Activated T-helper 1 cell treated with anti-CD3 and anti-CD28 coated beads, Interleukin-12 subunit alpha, Interleukin-12 subunit beta, Interleukin-2, Interleukin-4 antibody, amounts not matched to agents 30 ng/mL and 10 ng/mL and 1 ng/mL, durations not matched to agents 14 hours and 24 hours and 36 hours (primary cell): ENCODE measurements around the gene PRR19. TPM values are rescaled to one million over a fixed set of nuclear protein-coding genes. Genes with fewer than 3 reads are reported as not detected.
"Not testable (repeated sequence)": the region's sequence is repeated elsewhere in the genome, so short reads cannot be mapped to it uniquely, and the experiment has no call there.

Experiments used
- DNase-seq: peaks from one replicate; pipeline ENCODE4 v3.0.0; 2021; ENCODE audit warnings: low spot score
- H3K27ac Mint-ChIP-seq: one replicate; pipeline ENCODE4 v1.8.0; 2021; ENCODE audit warnings: mild to moderate bottlenecking, mixed read lengths
- H3K27me3 Mint-ChIP-seq: one replicate; pipeline ENCODE4 v1.8.0; 2022; ENCODE audit warnings: mild to moderate bottlenecking, moderate library complexity, mixed read lengths; ENCODE audit not compliant: insufficient read depth
- H3K36me3 Mint-ChIP-seq: one replicate; pipeline ENCODE4 v1.8.0; 2021; ENCODE audit warnings: low read depth, mixed read lengths
- H3K4me1 Mint-ChIP-seq: one replicate; pipeline ENCODE4 v1.8.0; 2021; ENCODE audit warnings: low read depth, mixed read lengths
- H3K4me3 Mint-ChIP-seq: one replicate; pipeline ENCODE4 v1.8.0; 2021; ENCODE audit warnings: mild to moderate bottlenecking, moderate library complexity, mixed read lengths
- H3K9me3 Mint-ChIP-seq: one replicate; pipeline ENCODE4 v1.8.0; 2021; ENCODE audit warnings: mixed read lengths
- intact Hi-C: fragments of 100-400 bp; cut with micrococcal nuclease; formaldehyde crosslinking; loops from one replicate; pipeline ENCODE4 v1.15.1; 2024
- total RNA-seq: library from RNA; stranded (reverse); gene quantifications from 2 replicates; pipeline ENCODE4 v1.2.3, GENCODE V29; 2022

Gene PRR19
- total RNA-seq, 1 donor from 2014 or later, result 1.4 TPM

DNA sequence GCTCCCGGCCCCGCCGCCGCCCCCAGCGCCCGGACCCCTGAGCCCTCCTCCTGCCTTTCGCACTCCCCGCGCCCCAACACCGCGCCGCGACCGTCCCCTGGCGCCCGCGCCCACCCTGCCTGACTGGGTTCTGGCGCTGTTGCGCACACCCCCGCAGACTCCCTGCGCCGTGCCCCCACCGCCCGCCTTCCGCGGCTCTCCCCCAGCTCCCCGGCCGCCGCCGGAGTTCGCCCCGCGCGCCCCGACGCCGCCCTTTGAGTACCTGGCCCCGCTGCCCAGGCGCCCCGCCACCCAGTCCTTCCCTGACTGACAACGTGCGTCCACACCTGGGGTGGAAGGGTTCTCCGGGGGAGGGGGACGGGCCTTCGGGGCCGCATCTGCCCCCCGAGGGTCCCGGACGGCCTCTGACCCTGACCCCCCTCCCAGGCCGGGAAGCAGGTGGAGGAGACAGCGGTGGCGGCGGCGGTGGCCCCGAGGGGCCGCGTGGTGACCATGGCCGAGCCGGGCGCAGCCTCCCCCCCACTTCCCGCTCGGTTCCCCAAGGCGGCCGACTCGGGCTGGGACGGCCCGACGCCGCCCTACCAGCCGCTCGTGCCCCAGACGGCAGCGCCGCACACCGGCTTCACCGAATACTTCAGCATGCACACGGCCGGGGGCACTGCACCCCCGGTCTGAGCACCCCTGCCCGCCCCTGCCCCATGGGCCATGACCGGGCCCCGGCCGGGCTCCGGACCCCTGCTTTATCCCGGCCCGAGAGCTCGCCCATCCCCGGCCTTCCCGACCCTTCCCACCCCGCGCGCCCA, 22.1 kb downstream of the PRR19 start:
- peaks cover 5% of the 10 kb centered on the region for H3K36me3 Mint-ChIP-seq
- no peak overlapping the region for H3K4me3 Mint-ChIP-seq
- H3K27me3 Mint-ChIP-seq, result peaks cover 33% of the 10 kb centered on the region
- no peak for DNase-seq
- intact Hi-C loops, result no loop called here
- peaks cover 15% of the 10 kb centered on the region for H3K4me1 Mint-ChIP-seq
- H3K27ac Mint-ChIP-seq, result no peak overlapping the region
- no peaks in the 10 kb centered on the region for H3K9me3 Mint-ChIP-seq

DNA sequence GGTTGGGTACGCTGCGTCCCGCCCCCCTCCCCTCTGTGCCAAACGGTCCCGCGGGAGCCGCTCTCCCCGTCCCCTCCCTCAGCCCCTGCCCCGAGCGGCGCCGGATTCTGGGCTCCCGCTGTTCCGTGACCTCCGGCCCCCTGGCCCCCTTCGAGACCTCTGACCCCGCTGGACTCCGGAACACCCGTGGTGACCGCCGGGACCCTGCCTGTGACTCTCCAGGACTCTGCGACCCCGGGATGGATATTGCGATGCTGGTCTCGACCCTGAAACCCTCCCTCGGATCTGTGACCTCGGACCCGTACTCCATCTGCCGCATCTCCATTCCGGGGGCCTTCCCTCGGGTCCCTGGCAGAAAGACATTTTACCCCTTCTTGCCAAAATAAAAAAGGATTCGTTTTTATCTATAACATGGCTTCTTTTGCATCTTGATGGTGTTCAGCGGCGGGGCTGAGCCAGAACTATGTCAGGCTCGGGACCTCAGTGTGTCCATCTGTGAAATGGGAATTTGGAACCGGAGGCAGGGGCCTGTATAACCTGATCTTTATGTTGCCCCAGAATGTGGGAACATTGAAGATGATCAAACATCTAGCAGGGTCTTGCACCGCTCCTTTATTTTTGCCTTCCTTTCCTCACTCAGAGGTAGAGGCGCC, 22.8 kb downstream of the PRR19 start:
- no peak for DNase-seq
- H3K4me1 Mint-ChIP-seq, result peaks cover 15% of the 10 kb centered on the region
- peak overlapping the region; percentile 90 for H3K4me3 Mint-ChIP-seq
- intact Hi-C loops, result loop anchor here (1.0 kb wide), 11 partner anchors 11 to 216 kb away; partner anchors contain the start of genes ERF, PAFAH1B3, PRR19 and TMEM145
- peak overlapping the region; percentile 53 for H3K27ac Mint-ChIP-seq
- H3K27me3 Mint-ChIP-seq, result peaks cover 33% of the 10 kb centered on the region
- peaks cover 5% of the 10 kb centered on the region for H3K36me3 Mint-ChIP-seq
- no peaks in the 10 kb centered on the region for H3K9me3 Mint-ChIP-seq

DNA sequence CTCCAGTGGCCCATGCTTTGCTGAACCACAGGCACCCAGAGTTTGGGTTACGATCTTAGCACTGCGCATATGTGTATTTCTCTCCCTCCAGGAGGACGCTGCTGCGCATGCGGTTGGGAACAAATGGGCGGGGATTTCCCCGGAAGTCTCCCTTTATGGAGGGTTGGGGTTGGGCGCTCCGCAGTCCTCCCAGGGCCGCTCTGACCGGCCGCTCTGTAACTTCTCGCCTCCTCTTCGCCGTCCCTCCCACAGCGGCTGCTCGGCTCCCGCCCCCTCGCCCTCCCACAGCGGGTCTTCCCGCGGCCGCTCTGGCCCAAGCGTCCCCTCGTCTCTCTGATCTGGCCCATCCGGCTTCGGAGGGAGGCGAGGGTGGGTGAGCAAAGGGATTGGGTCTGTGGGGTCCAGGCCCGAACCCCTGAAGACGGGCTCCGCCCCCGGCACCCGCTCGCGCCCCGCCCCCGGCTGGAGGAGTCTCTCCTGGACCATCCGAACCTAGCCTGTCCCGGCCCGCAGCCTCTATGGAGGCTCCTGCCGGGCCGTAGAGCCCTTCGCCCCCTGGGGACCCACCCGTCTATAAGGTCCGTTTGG, 23.5 kb downstream of the PRR19 start, which contains the start of gene MEGF8:
TSS of gene MEGF8 (plus strand) at position 328 of the 588 bp plus-strand sequence. CDS start 609 bp downstream, outside the sequence.
- no peaks in the 10 kb centered on the region for H3K9me3 Mint-ChIP-seq
- peaks cover 15% of the 10 kb centered on the region for H3K4me1 Mint-ChIP-seq
- peak within 1 kb of the TSS; percentile 90 for H3K4me3 Mint-ChIP-seq
- intact Hi-C loops, result loop anchor here (1.0 kb wide), 11 partner anchors 12 to 217 kb away; partner anchors contain the start of genes ERF, PAFAH1B3, PRR19 and TMEM145
- peak; percentile 98 for DNase-seq
- peaks cover 5% of the 10 kb centered on the region for H3K36me3 Mint-ChIP-seq
- peak within 1 kb of the TSS; percentile 53 for H3K27ac Mint-ChIP-seq
- H3K27me3 Mint-ChIP-seq, result peaks cover 32% of the 10 kb centered on the region

DNA sequence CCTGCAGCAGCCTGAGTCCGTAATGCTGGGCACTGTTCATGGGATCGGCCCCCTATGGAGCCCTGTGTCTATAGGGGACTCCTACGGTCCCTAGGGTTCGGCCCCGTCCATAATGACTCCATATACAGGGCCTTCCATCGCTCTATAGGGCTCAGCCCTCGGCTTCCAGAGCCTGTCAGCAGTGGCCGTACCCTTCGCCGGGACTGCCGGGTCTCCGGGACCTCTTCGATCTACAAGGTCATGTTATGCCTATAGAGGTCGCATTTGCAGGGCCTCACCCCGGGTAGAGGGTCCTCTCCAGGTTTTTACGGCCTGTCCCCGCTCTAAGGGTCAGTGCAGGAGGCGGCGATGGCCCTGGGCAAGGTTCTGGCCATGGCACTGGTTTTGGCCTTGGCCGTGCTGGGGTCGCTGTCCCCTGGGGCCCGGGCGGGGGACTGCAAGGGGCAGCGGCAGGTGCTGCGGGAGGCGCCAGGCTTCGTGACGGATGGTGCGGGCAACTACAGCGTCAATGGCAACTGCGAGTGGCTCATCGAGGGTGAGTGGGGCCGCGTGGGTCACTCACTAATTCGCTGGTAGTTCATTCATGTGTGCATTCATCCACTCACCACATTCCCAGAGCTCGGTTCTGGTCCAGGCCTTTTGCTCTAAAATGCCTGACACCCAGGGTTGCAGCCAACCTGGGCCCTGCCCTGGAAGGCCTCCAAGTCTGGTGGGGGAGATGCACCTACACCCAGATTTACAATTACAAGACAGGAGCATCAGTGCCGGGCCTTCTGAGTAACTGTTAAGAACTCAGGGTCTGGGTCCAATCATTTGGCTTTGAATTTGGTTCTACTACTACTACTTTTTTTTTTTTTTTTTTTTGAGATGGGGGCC, 24.2 kb downstream of the PRR19 start:
- Mint-ChIP-seq H3K36me3 (peaks cover 5% of the 10 kb centered on the region), H3K27me3 (peaks cover 26% of the 10 kb centered on the region), H3K4me1 (peaks cover 15% of the 10 kb centered on the region), H3K27ac (peak overlapping the region; percentile 48), H3K9me3 (no peaks in the 10 kb centered on the region), H3K4me3 (peak overlapping the region; percentile 90)
- intact Hi-C loops, result loop anchor here (1.0 kb wide), 11 partner anchors 13 to 218 kb away; partner anchors contain the start of genes ERF, PAFAH1B3, PRR19 and TMEM145
- DNase-seq, result no peak

DNA sequence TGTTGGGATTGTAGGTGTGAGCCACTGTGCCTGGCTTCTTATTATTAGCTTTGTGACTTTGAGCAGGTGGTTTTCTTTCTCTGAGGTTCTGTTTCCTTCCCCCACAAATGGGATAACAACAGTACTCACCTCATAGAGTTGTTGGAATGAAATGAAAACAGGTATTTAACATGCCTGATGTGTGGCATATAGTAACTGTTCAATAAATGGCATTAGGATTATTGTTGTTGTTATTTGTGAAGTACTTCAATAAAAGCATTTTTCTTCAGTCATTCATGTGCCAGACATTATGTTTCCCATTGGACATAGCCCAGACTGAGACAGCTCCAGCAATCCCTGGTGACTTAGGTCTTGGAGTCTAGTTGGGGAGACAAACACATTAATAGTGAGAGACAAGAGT, 25.0 kb downstream of the PRR19 start:
- Mint-ChIP-seq H3K4me1 (peaks cover 15% of the 10 kb centered on the region), H3K27me3 (peaks cover 22% of the 10 kb centered on the region), H3K9me3 (no peaks in the 10 kb centered on the region), H3K4me3 (peak overlapping the region; percentile 90), H3K27ac (no peak overlapping the region), H3K36me3 (peaks cover 5% of the 10 kb centered on the region)
- no peak for DNase-seq
- intact Hi-C loops, result no loop called here

DNA sequence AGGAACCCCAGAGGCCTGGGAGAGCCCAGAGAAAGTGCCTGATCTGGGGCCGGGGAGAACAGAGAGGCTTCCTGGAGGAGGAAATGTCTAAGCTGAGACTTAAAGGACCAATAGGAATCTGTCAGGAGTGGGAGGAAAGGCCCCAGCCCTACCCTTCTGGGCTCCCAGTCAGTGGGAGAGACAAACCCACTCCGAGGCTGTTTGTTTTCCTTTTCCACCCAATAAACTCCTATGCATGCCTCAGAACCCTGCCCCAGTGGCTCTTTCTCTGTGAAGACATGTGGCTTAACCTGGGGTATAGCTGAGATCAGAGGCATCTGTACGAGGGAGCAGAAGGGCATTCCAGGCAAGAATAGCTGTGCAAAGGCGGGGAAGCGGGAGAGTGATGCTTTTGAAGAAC, 25.4 kb downstream of the PRR19 start:
- Mint-ChIP-seq H3K4me3 (no peak overlapping the region), H3K27me3 (peaks cover 18% of the 10 kb centered on the region), H3K9me3 (no peaks in the 10 kb centered on the region), H3K36me3 (peaks cover 5% of the 10 kb centered on the region), H3K4me1 (peaks cover 15% of the 10 kb centered on the region), H3K27ac (no peak overlapping the region)
- intact Hi-C loops, result no loop called here
- no peak for DNase-seq

DNA sequence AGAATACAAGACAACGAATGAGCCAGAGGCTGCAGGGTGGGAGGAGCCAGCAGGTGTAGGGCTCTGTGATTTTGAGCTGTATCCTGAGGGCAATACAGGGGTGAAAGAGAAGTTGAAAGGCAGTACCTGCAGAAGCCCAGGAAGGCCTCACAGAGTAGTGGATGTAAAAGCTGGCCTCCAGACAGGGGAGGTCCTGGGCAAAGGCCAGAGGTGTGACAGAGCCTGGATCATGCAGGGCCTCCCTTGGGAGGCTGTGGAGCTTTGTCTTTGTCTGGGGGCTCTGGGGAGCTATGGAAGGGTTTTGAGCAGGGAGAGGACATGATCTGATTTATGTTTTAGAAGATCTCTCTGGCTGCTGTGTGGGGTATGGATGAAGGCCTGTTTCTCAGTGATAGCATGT, 26.2 kb downstream of the PRR19 start:
- no peak overlapping the region for H3K27ac Mint-ChIP-seq
- no peaks in the 10 kb centered on the region for H3K9me3 Mint-ChIP-seq
- H3K4me3 Mint-ChIP-seq, result no peak overlapping the region
- no peak for DNase-seq
- H3K4me1 Mint-ChIP-seq, result peaks cover 15% of the 10 kb centered on the region
- intact Hi-C loops, result no loop called here
- peaks cover 11% of the 10 kb centered on the region for H3K27me3 Mint-ChIP-seq
- peaks cover 5% of the 10 kb centered on the region for H3K36me3 Mint-ChIP-seq

DNA sequence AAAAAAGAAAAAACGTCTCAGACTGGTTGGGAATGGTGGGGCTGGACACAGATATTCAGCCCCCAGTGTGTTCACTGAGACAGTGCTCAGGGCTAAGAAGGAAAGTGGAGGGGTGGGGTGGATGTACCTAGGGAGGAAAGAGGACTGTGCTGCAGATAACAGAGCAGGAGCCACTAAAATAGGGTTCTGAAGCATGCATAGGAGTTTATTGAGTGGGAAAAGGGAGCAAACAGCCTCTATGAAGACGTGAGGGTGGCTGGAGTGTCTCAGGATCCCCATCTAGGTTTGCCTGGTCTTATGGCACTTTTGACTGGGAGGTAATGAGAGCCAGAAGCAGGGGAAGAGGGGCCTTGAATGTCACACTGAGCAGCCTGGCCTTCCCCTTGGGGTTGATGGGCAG, 26.9 kb downstream of the PRR19 start:
- intact Hi-C loops, result no loop called here
- DNase-seq, result no peak
- Mint-ChIP-seq H3K36me3 (peaks cover 5% of the 10 kb centered on the region), H3K27me3 (peaks cover 7% of the 10 kb centered on the region), H3K27ac (no peak overlapping the region), H3K4me1 (peaks cover 15% of the 10 kb centered on the region), H3K4me3 (no peak overlapping the region), H3K9me3 (no peaks in the 10 kb centered on the region)

DNA sequence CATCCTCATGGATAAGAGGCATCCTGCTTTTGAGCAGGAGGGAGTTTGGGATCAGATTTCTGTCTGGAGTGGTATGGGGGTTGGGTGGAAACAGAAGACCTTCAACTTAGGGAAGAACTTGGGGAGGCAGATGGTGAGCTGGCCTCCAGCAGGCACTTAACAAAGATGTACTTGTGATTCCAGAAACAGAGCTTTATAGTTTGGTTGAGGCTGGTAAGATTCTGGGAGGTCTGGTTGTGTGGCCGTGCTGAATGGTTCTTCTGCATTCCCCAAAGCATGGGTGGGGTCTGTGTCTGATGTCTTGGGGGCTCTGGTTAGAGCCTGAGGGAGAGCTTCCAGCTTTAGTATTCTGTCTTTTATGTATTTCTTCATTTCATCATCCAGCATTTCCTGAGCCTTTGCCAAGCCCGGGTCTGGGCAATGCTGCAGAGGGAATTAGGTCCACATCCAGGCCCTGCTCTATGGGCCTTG, 28.3 kb downstream of the PRR19 start:
- H3K4me1 Mint-ChIP-seq, result peaks cover 10% of the 10 kb centered on the region
- no peaks in the 10 kb centered on the region for H3K36me3 Mint-ChIP-seq
- no peak for DNase-seq
- H3K9me3 Mint-ChIP-seq, result no peaks in the 10 kb centered on the region
- H3K27me3 Mint-ChIP-seq, result no peaks in the 10 kb centered on the region
- intact Hi-C loops, result no loop called here
- no peak overlapping the region for H3K4me3 Mint-ChIP-seq
- H3K27ac Mint-ChIP-seq, result no peak overlapping the region

DNA sequence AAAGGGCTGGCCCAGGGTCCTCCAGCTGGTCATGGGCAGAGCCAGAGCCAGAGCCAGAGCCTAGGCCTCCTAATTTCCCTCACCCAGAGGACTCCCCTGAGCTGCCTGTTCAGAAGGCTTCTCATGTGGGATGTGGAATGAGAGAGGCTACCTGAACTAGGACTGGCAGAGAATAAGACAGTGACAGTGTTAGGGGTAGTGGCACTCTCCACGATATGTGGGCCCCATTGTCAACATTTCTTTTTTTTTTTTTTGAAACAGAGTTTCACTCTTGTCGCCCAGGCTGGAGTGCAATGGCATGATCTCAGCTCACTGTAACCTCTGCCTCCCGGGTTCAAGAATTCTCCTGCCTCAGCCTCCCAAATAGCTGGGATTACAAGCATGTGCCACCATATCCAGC, 29.4 kb downstream of the PRR19 start:
- H3K9me3 Mint-ChIP-seq, H3K4me3 Mint-ChIP-seq, DNase-seq, intact Hi-C loops, H3K27ac Mint-ChIP-seq, H3K36me3 Mint-ChIP-seq, H3K27me3 Mint-ChIP-seq, H3K4me1 Mint-ChIP-seq: not testable (repeated sequence)

DNA sequence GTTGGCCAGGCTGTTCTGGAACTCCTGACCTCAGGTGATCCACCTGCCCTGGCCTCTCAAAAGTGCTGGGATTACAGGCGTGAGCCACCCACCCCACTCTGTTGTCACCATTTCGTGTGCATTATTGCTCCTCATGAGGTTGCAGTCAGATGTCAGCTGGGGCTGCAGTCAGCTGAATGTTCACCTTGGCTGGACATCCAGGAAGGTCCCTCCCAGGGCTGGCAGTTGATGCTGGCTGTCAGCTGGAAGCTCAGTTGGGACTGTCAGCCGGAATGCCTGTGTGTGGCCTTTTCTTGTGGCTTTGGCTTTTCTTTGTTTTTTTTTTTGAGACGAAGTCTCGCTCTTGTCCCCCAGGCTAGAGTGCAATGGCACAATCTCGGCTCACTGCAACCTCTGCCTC, 30.1 kb downstream of the PRR19 start:
- Mint-ChIP-seq H3K4me3 (no peak overlapping the region), H3K27ac (no peak overlapping the region), H3K4me1 (peaks cover 5% of the 10 kb centered on the region), H3K36me3 (no peaks in the 10 kb centered on the region), H3K27me3 (no peaks in the 10 kb centered on the region), H3K9me3 (no peaks in the 10 kb centered on the region)
- DNase-seq, result no peak
- intact Hi-C loops, result no loop called here

DNA sequence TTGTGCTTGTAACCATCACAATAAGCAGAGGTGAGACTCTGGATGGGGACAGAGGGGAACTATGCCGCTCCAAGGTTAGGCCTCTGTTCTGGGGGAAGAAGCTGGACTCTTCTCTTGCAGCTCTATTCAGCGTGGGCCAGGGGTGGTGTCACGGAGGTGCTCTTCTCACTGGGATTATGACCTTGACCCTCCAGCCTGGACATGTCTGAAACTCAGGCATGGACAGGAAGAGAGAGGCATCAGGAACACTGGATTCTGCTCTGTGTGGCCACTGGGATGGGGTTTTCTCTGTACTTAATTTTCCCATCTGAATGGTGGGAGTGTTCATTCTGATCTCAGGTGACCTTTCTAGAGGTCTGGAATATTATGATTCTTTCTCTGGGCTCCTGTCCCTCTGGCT, 31.1 kb downstream of the PRR19 start:
- no peaks in the 10 kb centered on the region for H3K36me3 Mint-ChIP-seq
- intact Hi-C loops, result no loop called here
- H3K4me3 Mint-ChIP-seq, result no peak overlapping the region
- H3K27ac Mint-ChIP-seq, result no peak overlapping the region
- H3K9me3 Mint-ChIP-seq, result no peaks in the 10 kb centered on the region
- DNase-seq, result no peak
- H3K27me3 Mint-ChIP-seq, result no peaks in the 10 kb centered on the region
- no peaks in the 10 kb centered on the region for H3K4me1 Mint-ChIP-seq
